Ishikawa (cell line): ENCODE data around the gene MEP1A.

Experiments used
- CEBPB ChIP-seq: IDR thresholded peaks from 2 replicates; pipeline ENCODE4 v1.6.1; 2012
- CREB1 ChIP-seq: IDR thresholded peaks from 2 replicates; pipeline ENCODE4 v1.6.1; 2012; ENCODE audit warnings: low read depth
- EGR1 ChIP-seq: IDR thresholded peaks from 2 replicates; pipeline ENCODE4 v1.6.1; 2012
- EP300 ChIP-seq: IDR thresholded peaks from 2 replicates; pipeline ENCODE4 v1.6.1; 2012; ENCODE audit warnings: borderline replicate concordance
- FOXM1 ChIP-seq: IDR thresholded peaks from 2 replicates; pipeline ENCODE4 v1.6.1; 2012; ENCODE audit warnings: low read depth, borderline replicate concordance
- NFIC ChIP-seq: IDR thresholded peaks from 2 replicates; pipeline ENCODE4 v1.6.1; 2012
- RAD21 ChIP-seq: IDR thresholded peaks from 2 replicates; pipeline ENCODE4 v1.6.1; 2012; ENCODE audit warnings: low read depth
- TAF1 ChIP-seq: IDR thresholded peaks from 2 replicates; pipeline ENCODE4 v1.6.1; 2012; ENCODE audit warnings: low read depth, mild to moderate bottlenecking
- TCF12 ChIP-seq: IDR thresholded peaks from 2 replicates; pipeline ENCODE4 v1.6.1; 2012; ENCODE audit warnings: low read depth
- TEAD4 ChIP-seq: IDR thresholded peaks from 2 replicates; pipeline ENCODE4 v1.6.1; 2012
- USF1 ChIP-seq: IDR thresholded peaks from 2 replicates; pipeline ENCODE4 v1.6.1; 2012
- YY1 ChIP-seq: IDR thresholded peaks from 2 replicates; pipeline ENCODE4 v1.6.1; 2012; ENCODE audit warnings: low read depth
- ZBTB7A ChIP-seq: IDR thresholded peaks from 2 replicates; pipeline ENCODE4 v1.6.1; 2012; ENCODE audit warnings: low read depth
- TF ChIP-seq, protein P1 (sequence below): IDR thresholded peaks from 2 replicates; pipeline ENCODE4 v1.6.1; 2012
- TF ChIP-seq, protein P2 (sequence below): IDR thresholded peaks from 2 replicates; pipeline ENCODE4 v1.6.1; 2012; ENCODE audit warnings: low read depth, mild to moderate bottlenecking

The MEP1A gene

GRCh38 chr6:46757214-46757596 lies 36.0 kb upstream of the MEP1A start:
- TF ChIP-seq TAF1: no peak
- no peak for TF ChIP-seq NFIC
- no peak for TF ChIP-seq EGR1
- no peak for TF ChIP-seq YY1
- TF ChIP-seq FOXM1: no peak
- TF ChIP-seq CEBPB: no peak
- no peak for TF ChIP-seq EP300

DNA sequence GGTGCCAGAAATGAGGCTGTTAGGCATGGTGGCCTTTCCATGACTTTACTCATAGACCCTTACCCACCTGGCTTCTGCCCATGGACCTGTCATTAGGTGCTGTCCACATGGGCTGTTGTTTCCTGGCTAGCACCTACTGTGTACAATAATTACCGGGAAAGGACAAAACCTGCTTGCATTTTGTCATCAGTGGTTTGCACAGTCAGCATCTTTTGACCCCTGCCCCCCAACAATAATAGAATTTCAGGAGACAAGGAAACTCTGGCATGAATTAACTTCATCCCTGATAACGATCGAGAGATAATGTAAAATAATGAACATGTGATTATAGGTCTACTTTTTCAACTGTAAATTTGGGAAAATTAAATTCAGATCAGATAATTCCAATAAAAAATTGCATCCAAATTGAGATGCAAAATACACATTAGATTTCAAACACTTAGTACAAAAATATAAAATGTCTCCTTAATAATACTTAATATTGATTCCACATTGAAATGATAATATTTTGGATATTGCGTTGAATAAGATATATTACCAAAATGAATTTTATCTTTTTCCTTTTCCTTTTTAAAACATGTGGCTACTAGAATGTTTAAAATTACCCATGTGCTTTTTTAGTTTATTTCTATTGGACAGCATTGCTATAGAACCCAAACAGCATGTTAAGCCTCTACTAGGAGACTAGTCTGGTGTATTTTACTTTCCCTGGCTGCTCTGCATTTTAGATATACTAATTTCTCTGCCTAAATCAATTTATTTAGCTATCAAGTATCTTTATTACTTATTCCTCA lies 34.0 kb upstream of the MEP1A start:
- TF ChIP-seq, protein P1, sequence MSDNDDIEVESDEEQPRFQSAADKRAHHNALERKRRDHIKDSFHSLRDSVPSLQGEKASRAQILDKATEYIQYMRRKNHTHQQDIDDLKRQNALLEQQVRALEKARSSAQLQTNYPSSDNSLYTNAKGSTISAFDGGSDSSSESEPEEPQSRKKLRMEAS: no peak
- no peak for TF ChIP-seq TEAD4
- TF ChIP-seq TCF12: no peak
- TF ChIP-seq TAF1: no peak
- no peak for TF ChIP-seq ZBTB7A
- no peak for TF ChIP-seq NFIC
- TF ChIP-seq USF1: no peak
- no peak for TF ChIP-seq EGR1
- no peak for TF ChIP-seq CREB1
- no peak for TF ChIP-seq EP300
- TF ChIP-seq FOXM1: no peak
- TF ChIP-seq RAD21: no peak
- TF ChIP-seq YY1: no peak
- TF ChIP-seq CEBPB: no peak
- TF ChIP-seq, protein P2, sequence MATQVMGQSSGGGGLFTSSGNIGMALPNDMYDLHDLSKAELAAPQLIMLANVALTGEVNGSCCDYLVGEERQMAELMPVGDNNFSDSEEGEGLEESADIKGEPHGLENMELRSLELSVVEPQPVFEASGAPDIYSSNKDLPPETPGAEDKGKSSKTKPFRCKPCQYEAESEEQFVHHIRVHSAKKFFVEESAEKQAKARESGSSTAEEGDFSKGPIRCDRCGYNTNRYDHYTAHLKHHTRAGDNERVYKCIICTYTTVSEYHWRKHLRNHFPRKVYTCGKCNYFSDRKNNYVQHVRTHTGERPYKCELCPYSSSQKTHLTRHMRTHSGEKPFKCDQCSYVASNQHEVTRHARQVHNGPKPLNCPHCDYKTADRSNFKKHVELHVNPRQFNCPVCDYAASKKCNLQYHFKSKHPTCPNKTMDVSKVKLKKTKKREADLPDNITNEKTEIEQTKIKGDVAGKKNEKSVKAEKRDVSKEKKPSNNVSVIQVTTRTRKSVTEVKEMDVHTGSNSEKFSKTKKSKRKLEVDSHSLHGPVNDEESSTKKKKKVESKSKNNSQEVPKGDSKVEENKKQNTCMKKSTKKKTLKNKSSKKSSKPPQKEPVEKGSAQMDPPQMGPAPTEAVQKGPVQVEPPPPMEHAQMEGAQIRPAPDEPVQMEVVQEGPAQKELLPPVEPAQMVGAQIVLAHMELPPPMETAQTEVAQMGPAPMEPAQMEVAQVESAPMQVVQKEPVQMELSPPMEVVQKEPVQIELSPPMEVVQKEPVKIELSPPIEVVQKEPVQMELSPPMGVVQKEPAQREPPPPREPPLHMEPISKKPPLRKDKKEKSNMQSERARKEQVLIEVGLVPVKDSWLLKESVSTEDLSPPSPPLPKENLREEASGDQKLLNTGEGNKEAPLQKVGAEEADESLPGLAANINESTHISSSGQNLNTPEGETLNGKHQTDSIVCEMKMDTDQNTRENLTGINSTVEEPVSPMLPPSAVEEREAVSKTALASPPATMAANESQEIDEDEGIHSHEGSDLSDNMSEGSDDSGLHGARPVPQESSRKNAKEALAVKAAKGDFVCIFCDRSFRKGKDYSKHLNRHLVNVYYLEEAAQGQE: no peak

GRCh38 chr6:46760925-46761324 lies 32.3 kb upstream of the MEP1A start:
- TF ChIP-seq, protein P1: no peak
- no peak for TF ChIP-seq TEAD4
- no peak for TF ChIP-seq CEBPB
- no peak for TF ChIP-seq EGR1
- no peak for TF ChIP-seq ZBTB7A
- TF ChIP-seq TCF12: no peak
- no peak for TF ChIP-seq RAD21
- TF ChIP-seq NFIC: no peak
- no peak for TF ChIP-seq CREB1
- TF ChIP-seq, protein P2: no peak
- TF ChIP-seq EP300: no peak
- no peak for TF ChIP-seq USF1
- TF ChIP-seq YY1: no peak

DNA sequence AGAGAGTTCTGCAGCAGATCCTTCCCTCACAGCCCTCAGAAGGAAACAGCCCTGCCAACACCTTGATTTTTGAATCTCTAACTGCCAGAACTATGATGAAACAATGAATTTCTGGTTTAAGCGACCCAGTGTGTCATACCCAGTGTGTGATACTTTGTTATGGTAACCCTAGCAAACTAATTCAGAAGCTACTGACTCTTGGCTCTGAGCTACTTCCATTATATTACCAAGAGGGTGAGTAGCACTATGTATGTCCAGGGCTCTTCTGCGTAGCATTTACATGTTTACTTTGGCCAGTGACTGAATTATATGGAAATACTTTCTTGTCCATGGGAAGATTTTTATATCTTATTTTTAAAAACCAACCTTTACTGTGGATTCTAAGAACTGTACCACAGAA lies 29.7 kb upstream of the MEP1A start:
- TF ChIP-seq ZBTB7A (no peak), YY1 (no peak), RAD21 (no peak), CREB1 (no peak)
- TF ChIP-seq, protein P1: no peak

DNA sequence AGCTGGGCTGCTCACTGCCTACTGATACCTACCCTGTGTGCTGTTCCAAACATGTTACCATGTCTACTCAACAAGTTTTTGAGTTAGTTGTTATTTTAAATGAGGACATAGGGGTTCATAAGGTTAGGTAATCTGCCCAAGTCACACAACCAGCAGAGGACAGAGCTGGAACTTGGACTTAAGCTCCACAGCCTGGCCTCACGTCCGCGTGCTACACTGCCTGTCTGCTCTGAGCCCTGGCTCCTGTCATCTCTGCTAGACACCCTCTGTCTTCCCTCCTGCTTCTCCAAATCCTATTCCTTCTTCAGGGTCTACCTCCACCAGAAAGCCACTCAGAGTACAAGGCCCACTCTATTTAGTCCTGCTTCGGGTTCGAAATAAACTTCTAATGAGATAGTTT lies 28.2 kb upstream of the MEP1A start:
- TF ChIP-seq FOXM1 (no peak), ZBTB7A (no peak), CREB1 (no peak), TCF12 (no peak), RAD21 (no peak), CEBPB (no peak), TEAD4 (no peak)
- TF ChIP-seq, protein P2: no peak
